Peyer's patch (tissue), 4 donors: ENCODE data around the gene DST. TPM values are rescaled to one million over a fixed set of nuclear protein-coding genes. Genes with fewer than 3 reads are reported as not detected.

ENCODE experiments used
- DNase-seq, 3 donors: peaks; one replicate each; pipeline ENCODE4 v3.0.0-alpha.2; 2017 to 2019
- H3K27ac ChIP-seq, 4 donors: fragments of 200-600 bp; sonication (generic); one replicate each; pipeline ENCODE4 v1.5.1; 2016 to 2019
- H3K27me3 ChIP-seq, 2 donors: fragments of 200-600 bp; sonication (generic); one replicate each; pipeline ENCODE4 v1.5.1; 2019
- H3K36me3 ChIP-seq, 3 donors: fragments of 200-600 bp; sonication (generic); one replicate each; pipeline ENCODE4 v1.5.1; 2016 to 2019
- H3K4me1 ChIP-seq, 4 donors: fragments of 200-600 bp; sonication (generic); one replicate each; pipeline ENCODE4 v1.5.1; 2016 to 2019
- H3K4me3 ChIP-seq, 4 donors: fragments of 200-600 bp; sonication (generic); 1 replicate in 3 of 4; 2 replicates in 1 of 4; pipeline ENCODE4 v1.5.1; 2016 to 2019; ENCODE audit warnings: mild to moderate bottlenecking in 1 of 4
- H3K9me3 ChIP-seq, 4 donors: fragments of 200-600 bp; sonication (generic); one replicate each; pipeline ENCODE4 v1.5.1; 2016 to 2019; ENCODE audit warnings: mild to moderate bottlenecking in 1 of 4
- CTCF ChIP-seq, 6 experiments: fragments of 450-650 bp in 4 of 6; fragments of 200-600 bp in 2 of 6; sonication (generic) in 1 of 6; IDR thresholded peaks; one replicate each; pipeline ENCODE4 v1.5.1; 2017 to 2019; ENCODE audit warnings: antibody characterized with exemption in 6 of 6, mild to moderate bottlenecking in 3 of 6, moderate library complexity in 1 of 6
- POLR2A ChIP-seq, 2 donors: fragments of 450-650 bp; IDR thresholded peaks; one replicate each; pipeline ENCODE4 v1.5.1; 2017; ENCODE audit warnings: antibody characterized with exemption in 2 of 2, mild to moderate bottlenecking in 2 of 2, moderate library complexity in 2 of 2
- total RNA-seq, 4 donors: library from RNA; depleted of rRNA; stranded (reverse); fragments of >200 nt; gene quantifications; one replicate each; pipeline ENCODE4 v1.1.0, GENCODE V29; 2016

DST gene
- total RNA-seq, 4 donors from 2014 or later: 243 to 320 (median 285) TPM

GRCh38 chr6:56535626-56536025, 107.1 kb downstream of the DST start:
- H3K36me3 ChIP-seq: peaks cover 0 to 58% (median 0%) of the 10 kb centered on the region in 3 donors
- H3K4me3 ChIP-seq: no peak overlapping the region
- H3K4me1 ChIP-seq: peaks cover 0 to 22% (median 2%) of the 10 kb centered on the region in 4 donors

GRCh38 chr6:56534680-56535419, 107.8 kb downstream of the DST start:
- Histone ChIP-seq H3K27me3 (no peaks in the 10 kb centered on the region), H3K9me3 (no peaks in the 10 kb centered on the region), H3K36me3 (peaks cover 0 to 65% (median 0%) of the 10 kb centered on the region in 3 donors), H3K4me1 (peaks cover 0 to 14% (median 2%) of the 10 kb centered on the region in 4 donors), H3K4me3 (no peak overlapping the region), H3K27ac (no peak overlapping the region)
- DNase-seq: no peak
- TF ChIP-seq CTCF (IDR thresholded peaks at IDR 0.05): no peak
- TF ChIP-seq POLR2A (IDR thresholded peaks at IDR 0.05): no peak

More at GRCh38 chr6:56535626-56536025, 107.1 kb downstream of the DST start:
- Histone ChIP-seq H3K9me3 (no peaks in the 10 kb centered on the region), H3K27ac (no peak overlapping the region), H3K27me3 (no peaks in the 10 kb centered on the region)
- no peak for DNase-seq
- TF ChIP-seq CTCF (IDR thresholded peaks at IDR 0.05): no peak
- no peak for TF ChIP-seq POLR2A (IDR thresholded peaks at IDR 0.05)

- TF ChIP-seq POLR2A (IDR thresholded peaks at IDR 0.05) (no peak), CTCF (IDR thresholded peaks at IDR 0.05) (no peak)
- Histone ChIP-seq H3K27me3 (no peaks in the 10 kb centered on the region), H3K36me3 (peaks cover 0 to 79% (median 0%) of the 10 kb centered on the region in 3 donors), H3K4me1 (peaks cover 0 to 10% (median 0%) of the 10 kb centered on the region in 4 donors), H3K4me3 (no peak overlapping the region), H3K27ac (no peak overlapping the region), H3K9me3 (no peaks in the 10 kb centered on the region)
- no peak for DNase-seq
Measured at GRCh38 chr6:56532766-56533551, 109.7 kb downstream of the DST start.

GRCh38 chr6:56531839-56532595, 110.7 kb downstream of the DST start:
- Histone ChIP-seq H3K9me3 (no peaks in the 10 kb centered on the region), H3K4me3 (no peak overlapping the region), H3K4me1 (peaks cover 0 to 10% (median 0%) of the 10 kb centered on the region in 4 donors), H3K27ac (no peak overlapping the region), H3K27me3 (no peaks in the 10 kb centered on the region), H3K36me3 (peaks cover 0 to 80% (median 0%) of the 10 kb centered on the region in 3 donors)
- TF ChIP-seq POLR2A (IDR thresholded peaks at IDR 0.05): no peak
- TF ChIP-seq CTCF (IDR thresholded peaks at IDR 0.05): no peak
- DNase-seq: no peak

- DNase-seq: no peak
- peaks cover 0 to 4% (median 0%) of the 10 kb centered on the region in 4 donors for H3K4me1 ChIP-seq
- H3K36me3 ChIP-seq: peaks cover 0 to 67% (median 0%) of the 10 kb centered on the region in 3 donors
- H3K27ac ChIP-seq: no peak overlapping the region
- H3K9me3 ChIP-seq: no peaks in the 10 kb centered on the region
- H3K27me3 ChIP-seq: no peaks in the 10 kb centered on the region
- TF ChIP-seq CTCF (IDR thresholded peaks at IDR 0.05) (no peak), POLR2A (IDR thresholded peaks at IDR 0.05) (no peak)
- no peak overlapping the region for H3K4me3 ChIP-seq
Measured at GRCh38 chr6:56529594-56530191, 113.0 kb downstream of the DST start.
